ENCODE measurements around the gene DHX30. TPM values are rescaled to one million over a fixed set of nuclear protein-coding genes. Genes with fewer than 3 reads are reported as not detected.

The DHX30 gene, protein sequence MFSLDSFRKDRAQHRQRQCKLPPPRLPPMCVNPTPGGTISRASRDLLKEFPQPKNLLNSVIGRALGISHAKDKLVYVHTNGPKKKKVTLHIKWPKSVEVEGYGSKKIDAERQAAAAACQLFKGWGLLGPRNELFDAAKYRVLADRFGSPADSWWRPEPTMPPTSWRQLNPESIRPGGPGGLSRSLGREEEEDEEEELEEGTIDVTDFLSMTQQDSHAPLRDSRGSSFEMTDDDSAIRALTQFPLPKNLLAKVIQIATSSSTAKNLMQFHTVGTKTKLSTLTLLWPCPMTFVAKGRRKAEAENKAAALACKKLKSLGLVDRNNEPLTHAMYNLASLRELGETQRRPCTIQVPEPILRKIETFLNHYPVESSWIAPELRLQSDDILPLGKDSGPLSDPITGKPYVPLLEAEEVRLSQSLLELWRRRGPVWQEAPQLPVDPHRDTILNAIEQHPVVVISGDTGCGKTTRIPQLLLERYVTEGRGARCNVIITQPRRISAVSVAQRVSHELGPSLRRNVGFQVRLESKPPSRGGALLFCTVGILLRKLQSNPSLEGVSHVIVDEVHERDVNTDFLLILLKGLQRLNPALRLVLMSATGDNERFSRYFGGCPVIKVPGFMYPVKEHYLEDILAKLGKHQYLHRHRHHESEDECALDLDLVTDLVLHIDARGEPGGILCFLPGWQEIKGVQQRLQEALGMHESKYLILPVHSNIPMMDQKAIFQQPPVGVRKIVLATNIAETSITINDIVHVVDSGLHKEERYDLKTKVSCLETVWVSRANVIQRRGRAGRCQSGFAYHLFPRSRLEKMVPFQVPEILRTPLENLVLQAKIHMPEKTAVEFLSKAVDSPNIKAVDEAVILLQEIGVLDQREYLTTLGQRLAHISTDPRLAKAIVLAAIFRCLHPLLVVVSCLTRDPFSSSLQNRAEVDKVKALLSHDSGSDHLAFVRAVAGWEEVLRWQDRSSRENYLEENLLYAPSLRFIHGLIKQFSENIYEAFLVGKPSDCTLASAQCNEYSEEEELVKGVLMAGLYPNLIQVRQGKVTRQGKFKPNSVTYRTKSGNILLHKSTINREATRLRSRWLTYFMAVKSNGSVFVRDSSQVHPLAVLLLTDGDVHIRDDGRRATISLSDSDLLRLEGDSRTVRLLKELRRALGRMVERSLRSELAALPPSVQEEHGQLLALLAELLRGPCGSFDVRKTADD
- total RNA-seq (2022; extraction: Qiagen RNA extraction; ENCODE audit: low read depth) = 44.0 to 50.0 TPM (median 48.0 TPM) in 5 replicates

GRCh38 chr3:47802734-47803479 lies at the start of gene DHX30:
DHX30 (plus strand) TSS chr3:47803138; CDS start chr3:47810684, 7,546 bp downstream.

DNA sequence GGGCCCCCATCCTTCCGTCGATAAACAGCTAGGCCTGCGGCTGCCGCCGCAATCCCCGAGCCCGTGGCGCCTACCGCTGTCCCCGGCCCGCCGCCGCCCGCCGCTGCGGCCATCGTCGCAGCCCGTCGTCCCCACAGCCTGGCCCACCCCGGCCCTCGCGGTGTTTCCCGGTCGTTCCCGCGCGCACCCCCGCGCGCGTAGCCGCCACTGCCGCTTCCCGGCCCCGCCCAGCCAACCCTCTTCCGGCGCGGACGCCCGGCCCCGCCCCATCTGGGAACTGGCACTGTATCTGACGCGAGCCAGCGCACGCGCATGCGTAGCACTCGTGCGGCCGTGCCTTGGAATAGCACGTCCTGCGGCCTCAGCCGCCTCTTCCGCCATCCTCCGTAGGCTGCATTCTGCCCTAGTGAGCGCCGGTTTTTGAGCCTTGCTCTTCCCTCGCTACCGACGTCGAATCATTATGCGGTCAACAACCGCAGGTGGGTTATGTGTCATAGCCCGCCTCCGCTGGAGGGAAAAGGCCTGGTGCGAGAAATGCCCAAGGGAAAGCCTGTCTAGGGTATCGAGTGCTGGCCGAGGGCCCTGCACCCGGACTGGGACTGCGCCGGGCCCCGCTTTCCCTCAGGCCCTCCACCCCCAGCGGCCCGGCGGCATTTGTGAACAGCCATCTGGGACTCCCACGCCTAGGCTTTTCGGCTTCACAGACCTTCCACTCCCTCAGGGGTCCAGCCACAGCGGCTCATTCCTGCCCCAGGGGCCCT lies 21.1 kb upstream of the DHX30 start, which contains the start of gene SMARCC1:
Gene SMARCC1 (minus strand): TSS at position 209 of the 761 bp plus-strand sequence. CDS start 96 bp downstream, at position 113.

Other genes with a start within 250 kb of the DHX30 start
- 0.77 to 1.3 TPM (median 1.0 TPM) in 5 replicates for gene CSPG5, start 224.3 kb upstream of the DHX30 start, total RNA-seq (2022; extraction: Qiagen RNA extraction; ENCODE audit: low read depth)
- 24.4 to 30.9 TPM (median 29.4 TPM) in 5 replicates for gene SMARCC1, start 21.2 kb upstream of the DHX30 start, total RNA-seq (2022; extraction: Qiagen RNA extraction; ENCODE audit: low read depth)
- 102 to 117 TPM (median 104 TPM) in 5 replicates for gene MAP4, start 213.3 kb downstream of the DHX30 start, total RNA-seq (2022; extraction: Qiagen RNA extraction; ENCODE audit: low read depth)

Measured in A549 treated with DMSO at 1 μM for 4 hours (cell line).